ENCODE results near the gene DLG2.

Gene DLG2

GRCh38 chr11:83409891-83410290, 2217.3 kb downstream of the DLG2 start:
- Mint-ChIP-seq H3K9me3 (no peaks in the 10 kb centered on the region), H3K36me3 (no peaks in the 10 kb centered on the region), H3K4me3 (no peak overlapping the region), H3K4me1 (no peaks in the 10 kb centered on the region), H3K27ac (no peak overlapping the region), H3K27me3 (no peaks in the 10 kb centered on the region)

GRCh38 chr11:83409476-83409875, 2217.7 kb downstream of the DLG2 start:
- Mint-ChIP-seq H3K27me3 (no peaks in the 10 kb centered on the region), H3K4me1 (no peaks in the 10 kb centered on the region), H3K4me3 (no peak overlapping the region), H3K27ac (no peak overlapping the region), H3K36me3 (no peaks in the 10 kb centered on the region), H3K9me3 (no peaks in the 10 kb centered on the region)

- Mint-ChIP-seq H3K9me3 (no peaks in the 10 kb centered on the region), H3K27me3 (no peaks in the 10 kb centered on the region), H3K4me3 (no peak overlapping the region), H3K27ac (no peak overlapping the region), H3K36me3 (no peaks in the 10 kb centered on the region), H3K4me1 (no peaks in the 10 kb centered on the region)
These were observed 2218.2 kb downstream of the DLG2 start for GRCh38 chr11:83408946-83409345.

All from activated naive CD4-positive, alpha-beta T cell treated with anti-CD3 and anti-CD28 coated beads, Interleukin-2, amount 50 U/mL, for 24 hours (primary cell).